ENCODE results near the gene TBPL1. TPM values are rescaled to one million over a fixed set of nuclear protein-coding genes. Genes with fewer than 3 reads are reported as not detected.

Gene TBPL1
- 10 to 100 TPM; 24.8 to 32.0 (median 25.9) TPM for total RNA-seq
- 30.2 TPM for polyA plus RNA-seq
- long read RNA-seq, donor 1, full-length matches to known transcripts, result 20 of 22 reads
- long read RNA-seq, donor 1, partial matches to known transcripts, result 0 of 22 reads
- long read RNA-seq, donor 1, other reads (novel, unspliced or antisense), result 2 of 22 reads
- long read RNA-seq, donor 2, full-length matches to known transcripts, result 8 of 8 reads
- long read RNA-seq, donor 2, partial matches to known transcripts, result 0 of 8 reads
- long read RNA-seq, donor 2, other reads (novel, unspliced or antisense), result 0 of 8 reads
- long read RNA-seq, donor 3, full-length matches to known transcripts, result 86 of 96 reads
- long read RNA-seq, donor 3, partial matches to known transcripts, result 2 of 96 reads
- long read RNA-seq, donor 3, other reads (novel, unspliced or antisense), result 8 of 96 reads
- long read RNA-seq, donor 4, full-length matches to known transcripts, result 7 of 7 reads
- long read RNA-seq, donor 4, partial matches to known transcripts, result 0 of 7 reads
- long read RNA-seq, donor 4, other reads (novel, unspliced or antisense), result 0 of 7 reads

- Histone ChIP-seq H3K27me3 (ENCODE audit: control insufficient read depth, insufficient read depth) (no peaks in the 10 kb centered on the region), H3K4me3 (ENCODE audit: low read length) (peak within 1 kb of the TSS; percentile 94), H3K9me3 (ENCODE audit: control insufficient read depth, low read length) (no peaks in the 10 kb centered on the region), H3K27ac (ENCODE audit: low read length) (peak within 1 kb of the TSS; percentile 97), H3K4me1 (ENCODE audit: control insufficient read depth, insufficient read depth, low read length) (peaks cover 6% of the 10 kb centered on the region)
- intact Hi-C loops (cut with DNase I), result no loop called here
- WGBS, result under 1% methylated on average over 64 of the region's 64 CpGs
- DNase-seq (peak; percentile 95 to 98 (median 97)), ATAC-seq (peak; percentile 97 to 98)
These were observed at the start of gene TBPL1 for GRCh38 chr6:133952815-133953633. TSS of gene TBPL1 (plus strand) at chr6:133953224. CDS start at chr6:133980126, 26,902 bp downstream.

GRCh38 chr6:133903855-133904254 is 49.2 kb upstream of the TBPL1 start:
- WGBS, result 93% methylated on average over 2 of the region's 2 CpGs
- Histone ChIP-seq H3K9me3 (ENCODE audit: control insufficient read depth, low read length) (no peaks in the 10 kb centered on the region), H3K27ac (ENCODE audit: low read length) (no peak overlapping the region), H3K4me1 (ENCODE audit: control insufficient read depth, insufficient read depth, low read length) (no peaks in the 10 kb centered on the region), H3K4me3 (ENCODE audit: low read length) (no peak overlapping the region), H3K27me3 (ENCODE audit: control insufficient read depth, insufficient read depth) (no peaks in the 10 kb centered on the region)
- DNase-seq, result no peak
- intact Hi-C loops (cut with DNase I), result no loop called here
- no peak for ATAC-seq

GRCh38 chr6:133906050-133906449 is 47.0 kb upstream of the TBPL1 start:
- ATAC-seq (no peak), DNase-seq (no peak)
- Histone ChIP-seq H3K9me3 (ENCODE audit: control insufficient read depth, low read length) (no peaks in the 10 kb centered on the region), H3K4me3 (ENCODE audit: low read length) (no peak overlapping the region), H3K27ac (ENCODE audit: low read length) (no peak overlapping the region), H3K4me1 (ENCODE audit: control insufficient read depth, insufficient read depth, low read length) (no peaks in the 10 kb centered on the region), H3K27me3 (ENCODE audit: control insufficient read depth, insufficient read depth) (no peaks in the 10 kb centered on the region)
- intact Hi-C loops (cut with DNase I), result no loop called here
- 58% methylated on average over 1 of the region's 1 CpG for WGBS

GRCh38 chr6:133916650-133917151 is 36.3 kb upstream of the TBPL1 start:
- ATAC-seq (peak; percentile 89 to 91), DNase-seq (peak; percentile 89 to 97 (median 92))
- Histone ChIP-seq H3K4me1 (ENCODE audit: control insufficient read depth, insufficient read depth, low read length) (no peaks in the 10 kb centered on the region), H3K27me3 (ENCODE audit: control insufficient read depth, insufficient read depth) (no peaks in the 10 kb centered on the region), H3K27ac (ENCODE audit: low read length) (no peak overlapping the region), H3K9me3 (ENCODE audit: control insufficient read depth, low read length) (no peaks in the 10 kb centered on the region), H3K4me3 (ENCODE audit: low read length) (no peak overlapping the region)
- intact Hi-C loops (cut with DNase I), result loop anchor here in 3 of 4 donors (5.0 to 10.0 kb wide), 2 partner anchors 342 to 349 kb away; no protein-coding TSS in a partner anchor
- 8% methylated on average over 8 of the region's 8 CpGs for WGBS

- DNase-seq (no peak), ATAC-seq (no peak)
- Histone ChIP-seq H3K27me3 (ENCODE audit: control insufficient read depth, insufficient read depth) (no peaks in the 10 kb centered on the region), H3K27ac (ENCODE audit: low read length) (no peak overlapping the region), H3K4me3 (ENCODE audit: low read length) (no peak overlapping the region), H3K4me1 (ENCODE audit: control insufficient read depth, insufficient read depth, low read length) (no peaks in the 10 kb centered on the region), H3K9me3 (ENCODE audit: control insufficient read depth, low read length) (no peaks in the 10 kb centered on the region)
- intact Hi-C loops (cut with DNase I), result loop anchor here in 3 of 4 donors (5.0 to 10.0 kb wide), 2 partner anchors 343 to 350 kb away; no protein-coding TSS in a partner anchor
- WGBS, result 66% methylated on average over 4 of the region's 4 CpGs
These were observed 35.2 kb upstream of the TBPL1 start for GRCh38 chr6:133917781-133918180.

GRCh38 chr6:133918208-133918930 is 34.7 kb upstream of the TBPL1 start:
- Histone ChIP-seq H3K9me3 (ENCODE audit: control insufficient read depth, low read length) (no peaks in the 10 kb centered on the region), H3K27me3 (ENCODE audit: control insufficient read depth, insufficient read depth) (no peaks in the 10 kb centered on the region), H3K27ac (ENCODE audit: low read length) (no peak overlapping the region), H3K4me1 (ENCODE audit: control insufficient read depth, insufficient read depth, low read length) (no peaks in the 10 kb centered on the region), H3K4me3 (ENCODE audit: low read length) (no peak overlapping the region)
- DNase-seq (peak in 1 of 3 donors; percentile 63), ATAC-seq (no peak)
- WGBS, result 49% methylated on average over 2 of the region's 2 CpGs
- intact Hi-C loops (cut with DNase I), result loop anchor here in 3 of 4 donors (5.0 to 10.0 kb wide), 2 partner anchors 344 to 351 kb away; no protein-coding TSS in a partner anchor

- ATAC-seq (no peak), DNase-seq (no peak)
- 79% methylated on average over 5 of the region's 5 CpGs for WGBS
- intact Hi-C loops (cut with DNase I), result loop anchor here in 3 of 4 donors (5.0 to 10.0 kb wide), 2 partner anchors 345 to 352 kb away; no protein-coding TSS in a partner anchor
- Histone ChIP-seq H3K27me3 (ENCODE audit: control insufficient read depth, insufficient read depth) (no peaks in the 10 kb centered on the region), H3K4me3 (ENCODE audit: low read length) (no peak overlapping the region), H3K4me1 (ENCODE audit: control insufficient read depth, insufficient read depth, low read length) (no peaks in the 10 kb centered on the region), H3K9me3 (ENCODE audit: control insufficient read depth, low read length) (no peaks in the 10 kb centered on the region), H3K27ac (ENCODE audit: low read length) (no peak overlapping the region)
These were observed 33.7 kb upstream of the TBPL1 start for GRCh38 chr6:133919362-133919761.

- peak; percentile 71 to 93 (median 85) for DNase-seq
- Histone ChIP-seq H3K27me3 (ENCODE audit: control insufficient read depth, insufficient read depth) (no peaks in the 10 kb centered on the region), H3K27ac (ENCODE audit: low read length) (no peak overlapping the region), H3K4me3 (ENCODE audit: low read length) (no peak overlapping the region), H3K9me3 (ENCODE audit: control insufficient read depth, low read length) (no peaks in the 10 kb centered on the region), H3K4me1 (ENCODE audit: control insufficient read depth, insufficient read depth, low read length) (no peaks in the 10 kb centered on the region)
- intact Hi-C loops (cut with DNase I), result loop anchor here in 3 of 4 donors (5.0 to 10.0 kb wide), 3 partner anchors 53 to 176 kb away; no protein-coding TSS in a partner anchor
- WGBS, result 18% methylated on average over 6 of the region's 6 CpGs
- peak; percentile 55 to 70 for ATAC-seq
These were observed 31.7 kb upstream of the TBPL1 start for GRCh38 chr6:133921249-133921859.

- intact Hi-C loops (cut with DNase I), result loop anchor here (1.0 to 10.0 kb wide), 5 partner anchors 51 to 173 kb away; no protein-coding TSS in a partner anchor
- no peak overlapping the region for H3K27ac ChIP-seq (ENCODE audit: low read length)
- WGBS, result 18% methylated on average over 6 of the region's 6 CpGs
- H3K4me3 ChIP-seq (ENCODE audit: low read length), result no peak overlapping the region
- DNase-seq (peak; percentile 34 to 69 (median 58)), ATAC-seq (peak; percentile 90 to 93)
- no peaks in the 10 kb centered on the region for H3K27me3 ChIP-seq (ENCODE audit: control insufficient read depth, insufficient read depth)
- H3K9me3 ChIP-seq (ENCODE audit: control insufficient read depth, low read length), result no peaks in the 10 kb centered on the region
- no peaks in the 10 kb centered on the region for H3K4me1 ChIP-seq (ENCODE audit: control insufficient read depth, insufficient read depth, low read length)
These were observed 29.0 kb upstream of the TBPL1 start for GRCh38 chr6:133923938-133924593.
